Measurements from ENCODE around the gene KIF4B.
A peak's percentile ranks its signal among the peaks of the same experiment; 100 is the strongest.

The KIF4B gene

GRCh38 chr5:155047818-155048217 is 34.3 kb downstream of the KIF4B start:
- H3K4me3 ChIP-seq (ENCODE audit: low read depth, low read length), result no peak overlapping the region
- no peak for DNase-seq (ENCODE audit: low read depth)
- TF ChIP-seq, protein P1, sequence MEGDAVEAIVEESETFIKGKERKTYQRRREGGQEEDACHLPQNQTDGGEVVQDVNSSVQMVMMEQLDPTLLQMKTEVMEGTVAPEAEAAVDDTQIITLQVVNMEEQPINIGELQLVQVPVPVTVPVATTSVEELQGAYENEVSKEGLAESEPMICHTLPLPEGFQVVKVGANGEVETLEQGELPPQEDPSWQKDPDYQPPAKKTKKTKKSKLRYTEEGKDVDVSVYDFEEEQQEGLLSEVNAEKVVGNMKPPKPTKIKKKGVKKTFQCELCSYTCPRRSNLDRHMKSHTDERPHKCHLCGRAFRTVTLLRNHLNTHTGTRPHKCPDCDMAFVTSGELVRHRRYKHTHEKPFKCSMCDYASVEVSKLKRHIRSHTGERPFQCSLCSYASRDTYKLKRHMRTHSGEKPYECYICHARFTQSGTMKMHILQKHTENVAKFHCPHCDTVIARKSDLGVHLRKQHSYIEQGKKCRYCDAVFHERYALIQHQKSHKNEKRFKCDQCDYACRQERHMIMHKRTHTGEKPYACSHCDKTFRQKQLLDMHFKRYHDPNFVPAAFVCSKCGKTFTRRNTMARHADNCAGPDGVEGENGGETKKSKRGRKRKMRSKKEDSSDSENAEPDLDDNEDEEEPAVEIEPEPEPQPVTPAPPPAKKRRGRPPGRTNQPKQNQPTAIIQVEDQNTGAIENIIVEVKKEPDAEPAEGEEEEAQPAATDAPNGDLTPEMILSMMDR (IDR thresholded peaks at IDR 0.05; ENCODE audit: low read depth, low read length), result no peak
- TF ChIP-seq, protein P2, sequence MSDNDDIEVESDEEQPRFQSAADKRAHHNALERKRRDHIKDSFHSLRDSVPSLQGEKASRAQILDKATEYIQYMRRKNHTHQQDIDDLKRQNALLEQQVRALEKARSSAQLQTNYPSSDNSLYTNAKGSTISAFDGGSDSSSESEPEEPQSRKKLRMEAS (IDR thresholded peaks at IDR 0.05; ENCODE audit: low read depth, low read length), result no peak
- TF ChIP-seq MYC (IDR thresholded peaks at IDR 0.05; ENCODE audit: low read depth, low read length) (no peak), POLR2A (IDR thresholded peaks at IDR 0.05; ENCODE audit: extremely low read depth, insufficient read length) (no peak)

DNA sequence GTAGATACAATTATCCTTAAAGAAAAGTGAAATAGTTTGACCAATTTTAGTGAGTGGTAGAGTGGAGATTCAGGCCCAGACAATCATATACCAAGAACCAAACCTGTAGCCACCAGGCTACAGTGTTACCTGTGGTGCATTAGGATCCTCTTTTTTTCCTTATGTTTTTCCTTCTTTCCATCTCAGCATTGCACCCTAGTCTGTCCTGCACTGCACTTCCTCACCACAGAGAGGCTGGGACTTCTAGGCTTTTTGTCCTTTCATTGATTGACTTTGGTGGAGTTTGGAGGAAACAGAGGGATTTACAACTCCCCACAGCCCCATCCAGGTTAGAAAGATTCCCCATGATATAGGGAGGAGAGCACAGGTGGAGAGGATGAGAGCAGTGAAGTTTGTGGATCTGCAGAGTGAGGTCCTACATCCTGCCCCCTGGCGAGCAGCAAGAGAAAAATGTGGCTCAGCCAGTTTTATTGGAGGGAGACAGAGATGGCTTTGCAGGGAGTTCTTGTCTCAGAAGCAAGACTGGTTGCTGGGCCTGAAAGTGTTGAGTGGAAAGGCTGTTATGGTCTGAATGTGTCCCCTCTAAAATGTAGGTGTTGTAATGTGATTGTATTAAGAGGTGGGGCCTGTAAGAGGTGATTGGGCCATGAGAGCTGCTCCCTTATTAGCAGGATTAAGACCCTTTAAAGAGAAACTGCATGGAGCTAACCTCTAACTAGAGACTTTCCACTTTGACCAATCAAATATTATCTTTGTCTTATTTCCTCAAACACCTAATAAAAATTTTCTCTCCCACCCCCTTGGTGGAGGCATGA is 36.2 kb downstream of the KIF4B start:
- no peak for TF ChIP-seq MYC (IDR thresholded peaks at IDR 0.05; ENCODE audit: low read depth, low read length)
- TF ChIP-seq, protein P1 (IDR thresholded peaks at IDR 0.05; ENCODE audit: low read depth, low read length), result peak; percentile 36
- TF ChIP-seq POLR2A (IDR thresholded peaks at IDR 0.05; ENCODE audit: extremely low read depth, insufficient read length), result no peak
- TF ChIP-seq, protein P2 (IDR thresholded peaks at IDR 0.05; ENCODE audit: low read depth, low read length), result no peak
- H3K4me3 ChIP-seq (ENCODE audit: low read depth, low read length), result no peak overlapping the region
- peak; percentile 22 for DNase-seq (ENCODE audit: low read depth)

DNA sequence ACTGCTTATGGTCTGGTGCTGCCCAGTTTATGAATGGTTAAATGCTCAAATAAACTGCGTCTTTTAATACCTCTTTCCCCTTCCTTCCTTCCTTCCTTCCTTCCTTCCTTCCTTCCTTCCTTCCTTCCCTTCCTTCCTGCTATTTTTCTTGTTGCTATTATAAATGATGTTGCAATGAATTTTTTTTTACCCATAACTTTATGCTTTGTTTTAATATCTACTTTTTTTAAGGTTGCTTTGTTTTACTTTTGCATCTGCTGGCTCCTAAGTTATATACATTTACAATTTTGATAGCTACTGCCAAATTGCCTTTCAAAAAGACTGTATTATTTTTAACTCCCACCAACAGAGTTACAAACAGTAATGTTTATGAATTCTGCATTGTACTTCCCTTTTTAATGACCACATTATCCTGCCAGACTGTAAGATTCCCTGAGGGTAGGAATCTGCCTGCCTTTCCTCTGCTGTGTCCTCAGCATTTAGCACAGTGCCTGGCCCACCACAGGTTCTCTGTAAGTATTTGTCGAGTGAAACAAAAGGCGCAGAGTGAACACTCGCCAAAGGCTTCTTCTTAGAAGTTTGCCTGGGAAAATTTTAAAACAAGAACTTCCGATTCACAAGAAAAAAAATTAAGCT is 36.9 kb downstream of the KIF4B start:
- DNase-seq (ENCODE audit: low read depth), result peak; percentile 4
- no peak overlapping the region for H3K4me3 ChIP-seq (ENCODE audit: low read depth, low read length)
- TF ChIP-seq MYC (IDR thresholded peaks at IDR 0.05; ENCODE audit: low read depth, low read length), result no peak
- TF ChIP-seq, protein P2 (IDR thresholded peaks at IDR 0.05; ENCODE audit: low read depth, low read length), result no peak
- TF ChIP-seq POLR2A (IDR thresholded peaks at IDR 0.05; ENCODE audit: extremely low read depth, insufficient read length), result no peak
- TF ChIP-seq, protein P1 (IDR thresholded peaks at IDR 0.05; ENCODE audit: low read depth, low read length), result no peak

DNA sequence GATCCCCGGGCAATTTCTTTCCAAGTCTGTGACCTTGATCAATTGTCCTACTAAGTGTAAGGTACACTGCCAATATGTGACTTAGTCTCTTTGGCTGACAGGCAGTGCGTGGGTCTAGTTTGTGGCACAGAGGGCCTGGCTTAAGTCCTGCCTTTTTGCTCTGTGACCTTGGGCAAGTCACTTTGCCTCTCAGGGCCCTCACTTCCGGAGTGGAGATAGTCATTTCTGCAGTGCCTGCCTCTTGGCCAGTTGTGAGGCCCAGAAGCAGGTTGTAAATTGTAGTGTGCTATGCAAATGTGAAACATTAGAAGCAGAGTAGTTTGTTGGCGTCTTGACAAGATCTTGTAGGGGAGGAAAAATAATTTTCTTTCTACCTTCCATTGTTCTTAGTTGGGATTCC is 39.0 kb downstream of the KIF4B start:
- TF ChIP-seq, protein P1 (IDR thresholded peaks at IDR 0.05; ENCODE audit: low read depth, low read length), result no peak
- TF ChIP-seq MYC (IDR thresholded peaks at IDR 0.05; ENCODE audit: low read depth, low read length) (no peak), POLR2A (IDR thresholded peaks at IDR 0.05; ENCODE audit: extremely low read depth, insufficient read length) (no peak)
- TF ChIP-seq, protein P2 (IDR thresholded peaks at IDR 0.05; ENCODE audit: low read depth, low read length), result no peak
- DNase-seq (ENCODE audit: low read depth), result no peak
- H3K4me3 ChIP-seq (ENCODE audit: low read depth, low read length), result no peak overlapping the region

- H3K4me3 ChIP-seq (ENCODE audit: low read depth, low read length), result no peak overlapping the region
- TF ChIP-seq, protein P1 (IDR thresholded peaks at IDR 0.05; ENCODE audit: low read depth, low read length), result no peak
- TF ChIP-seq, protein P2 (IDR thresholded peaks at IDR 0.05; ENCODE audit: low read depth, low read length), result no peak
- TF ChIP-seq MYC (IDR thresholded peaks at IDR 0.05; ENCODE audit: low read depth, low read length) (no peak), POLR2A (IDR thresholded peaks at IDR 0.05; ENCODE audit: extremely low read depth, insufficient read length) (no peak)
- no peak for DNase-seq (ENCODE audit: low read depth)
These were observed 39.9 kb downstream of the KIF4B start for GRCh38 chr5:155053501-155053900.

Measured in NB4 (cell line).